K562 treated with DMSO at 1 percent for 12 hours (cell line): ENCODE results near the gene REP15. TPM values are rescaled to one million over a fixed set of nuclear protein-coding genes. Genes with fewer than 3 reads are reported as not detected.

ENCODE experiments used
- total RNA-seq: library from RNA; unstranded; fragments of 300-600 nt; gene quantifications from 2 replicates; pipeline ENCODE4 v1.2.3, GENCODE V29; 2022; ENCODE audit not compliant: insufficient read depth

The REP15 gene, protein sequence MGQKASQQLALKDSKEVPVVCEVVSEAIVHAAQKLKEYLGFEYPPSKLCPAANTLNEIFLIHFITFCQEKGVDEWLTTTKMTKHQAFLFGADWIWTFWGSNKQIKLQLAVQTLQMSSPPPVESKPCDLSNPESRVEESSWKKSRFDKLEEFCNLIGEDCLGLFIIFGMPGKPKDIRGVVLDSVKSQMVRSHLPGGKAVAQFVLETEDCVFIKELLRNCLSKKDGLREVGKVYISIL
- not detected in 2 replicates for total RNA-seq

DNA sequence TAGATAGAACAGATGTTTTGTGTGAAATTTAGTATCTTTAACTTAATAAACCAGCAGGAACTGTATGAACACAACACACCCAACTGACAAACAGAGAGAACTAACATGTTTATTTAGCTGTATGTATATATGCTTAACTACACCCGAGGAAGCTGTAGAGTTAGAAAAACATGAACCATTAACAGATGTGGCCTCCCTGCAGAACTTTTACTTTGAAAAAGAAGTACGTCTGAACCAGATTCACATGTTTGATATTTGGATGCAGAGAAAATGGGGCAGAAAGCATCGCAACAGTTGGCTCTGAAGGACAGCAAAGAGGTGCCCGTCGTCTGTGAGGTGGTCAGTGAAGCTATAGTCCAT, at the start of gene REP15:
Gene REP15, plus strand, starts transcription at position 155 of the 360 bp plus-strand sequence. Its CDS starts 116 bp downstream, at position 271.

GRCh38 chr12:27710592-27711316, 14.5 kb downstream of the REP15 start, which contains the start of gene MRPS35:
Gene MRPS35 (plus strand): TSS chr12:27710832. CDS start chr12:27710844, 12 bp downstream.

Other genes starting within 250 kb of the REP15 start
- gene SMCO2, start 249.7 kb upstream of the REP15 start, total RNA-seq, result not detected in 2 replicates
- 1.3 and 2.3 TPM in 2 replicates for gene PPFIBP1, start 172.2 kb upstream of the REP15 start, total RNA-seq
- gene MRPS35, start 14.4 kb downstream of the REP15 start, total RNA-seq, result 28.9 and 40.1 TPM in 2 replicates
- 5.7 and 13.6 TPM in 2 replicates for gene KLHL42, start 83.8 kb downstream of the REP15 start, total RNA-seq
- gene MANSC4, start 83.8 kb downstream of the REP15 start, total RNA-seq, result not detected in 2 replicates